ENCODE measurements around the gene CEACAM21.
A peak's percentile ranks its signal among the peaks of the same experiment; 100 is the strongest.

The CEACAM21 gene

DNA sequence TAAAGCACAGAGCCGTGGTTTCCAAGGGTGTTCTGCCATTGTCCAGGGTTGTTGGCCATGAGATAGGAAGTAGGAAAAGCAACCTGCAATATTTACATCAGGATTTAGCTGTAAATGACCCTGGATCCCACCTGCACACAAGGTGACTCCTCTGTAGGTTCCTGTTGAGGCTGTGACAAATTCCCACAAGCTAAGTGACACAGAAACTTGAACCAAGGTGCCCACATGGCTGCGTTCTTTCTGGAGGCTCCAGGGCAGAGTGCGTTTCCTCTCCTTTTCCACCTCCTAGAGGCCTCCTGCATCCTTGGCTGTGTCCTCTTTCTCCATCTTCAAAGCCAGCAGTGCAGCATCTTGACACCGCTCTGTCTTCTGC, 11.9 kb downstream of the CEACAM21 start:
- DNase-seq, result no peak

DNA sequence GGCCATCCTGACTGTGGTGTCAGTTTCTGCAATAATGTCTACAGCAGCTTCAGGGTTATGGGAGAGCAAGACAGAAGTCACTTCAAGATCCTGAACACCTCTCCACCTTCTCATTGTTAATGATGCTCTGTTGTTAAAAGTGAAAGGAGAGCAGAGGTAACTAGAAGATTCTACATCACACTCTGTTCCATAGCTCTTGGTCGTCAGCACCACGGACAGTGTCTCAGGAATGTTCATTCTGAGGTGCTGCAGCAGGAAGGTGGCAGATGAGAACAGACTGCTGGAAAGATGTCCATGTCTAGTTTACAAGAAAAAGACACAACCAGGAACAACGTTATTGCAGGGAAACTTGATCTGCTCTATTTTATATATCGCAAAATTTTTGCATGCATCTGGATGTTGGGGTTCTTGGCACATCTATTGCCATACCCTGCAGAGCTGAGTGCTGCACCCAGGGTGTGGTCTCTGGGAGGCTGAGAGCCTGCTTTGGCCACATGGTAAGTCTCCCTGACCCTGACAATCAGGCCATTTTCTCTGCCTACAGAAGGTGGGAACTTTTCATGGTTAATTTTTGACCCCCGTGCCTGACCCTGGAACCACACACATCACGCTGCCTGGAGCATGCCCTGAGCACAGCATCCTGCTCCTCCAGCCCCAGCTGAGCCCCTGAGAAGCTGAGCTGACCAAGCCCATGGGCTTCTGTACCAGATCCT, 12.7 kb downstream of the CEACAM21 start:
- DNase-seq, result peak; percentile 25

DNA sequence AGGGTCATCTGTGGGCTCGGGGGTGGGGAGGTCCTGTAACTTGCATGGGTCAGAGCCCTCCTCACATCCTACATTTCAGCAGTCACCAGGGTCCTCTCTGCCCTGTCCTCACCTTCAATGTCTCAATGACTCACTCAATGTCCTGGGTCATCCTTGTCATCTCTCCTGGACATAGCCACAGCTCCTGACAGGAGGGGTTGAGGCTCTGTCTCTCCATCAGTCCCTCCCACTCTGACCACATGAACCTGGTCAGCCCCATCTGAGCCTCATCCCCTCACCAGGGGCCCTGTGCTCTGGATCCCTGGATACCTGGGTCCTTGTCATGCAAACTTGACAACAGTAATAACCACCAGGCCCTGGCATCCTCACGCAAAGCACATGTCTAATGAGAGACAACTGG, 13.4 kb downstream of the CEACAM21 start:
- DNase-seq, result no peak

DNA sequence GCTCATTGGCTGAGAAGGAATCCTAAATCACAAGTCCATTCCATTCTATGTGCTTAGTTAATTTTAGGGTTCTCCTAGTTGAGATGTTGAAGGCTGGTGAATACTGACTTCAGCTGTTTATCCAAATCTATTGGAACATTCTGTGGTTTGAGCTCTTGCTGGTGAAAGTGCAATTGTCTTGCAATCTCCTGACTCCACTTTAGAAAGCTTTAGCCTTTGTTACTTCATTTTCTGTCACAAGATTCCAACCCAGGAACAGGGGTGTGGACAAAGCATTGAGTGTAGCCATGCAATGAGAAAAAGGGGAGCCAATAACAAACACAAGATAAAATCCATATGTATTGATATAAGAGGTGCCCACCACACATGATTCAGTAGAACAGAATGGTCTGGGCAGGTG, 15.0 kb downstream of the CEACAM21 start:
- DNase-seq, result no peak

DNA sequence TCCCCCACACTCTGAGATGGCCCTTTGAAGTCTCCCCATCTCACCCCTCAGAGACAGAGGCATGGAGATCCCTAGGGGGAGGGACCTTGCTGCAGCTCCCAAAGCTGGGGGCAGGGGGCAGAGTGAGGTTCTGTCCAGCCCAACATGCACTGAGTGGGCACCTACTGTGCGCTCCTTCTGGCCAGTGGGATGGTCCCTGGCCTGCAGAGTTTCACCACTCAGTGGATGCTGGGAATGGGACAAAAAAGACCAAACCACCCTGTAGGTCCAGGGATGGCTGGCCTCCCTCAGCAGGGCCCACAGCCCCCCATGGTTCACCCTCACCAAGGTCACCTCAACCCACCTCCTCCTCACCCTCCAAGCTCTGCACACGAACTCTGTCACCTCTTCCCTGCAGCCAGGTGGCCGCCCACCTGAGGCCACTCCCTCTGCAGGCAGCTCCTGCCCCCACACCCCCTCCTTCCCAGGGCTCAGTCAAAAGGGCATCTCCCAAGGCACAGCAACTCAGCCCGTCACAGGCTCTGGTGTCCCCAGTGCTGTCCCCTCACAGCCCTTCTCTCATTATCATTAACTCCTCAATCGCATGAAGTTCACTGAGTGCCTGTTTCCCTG, 16.1 kb downstream of the CEACAM21 start:
- no peak for DNase-seq

DNA sequence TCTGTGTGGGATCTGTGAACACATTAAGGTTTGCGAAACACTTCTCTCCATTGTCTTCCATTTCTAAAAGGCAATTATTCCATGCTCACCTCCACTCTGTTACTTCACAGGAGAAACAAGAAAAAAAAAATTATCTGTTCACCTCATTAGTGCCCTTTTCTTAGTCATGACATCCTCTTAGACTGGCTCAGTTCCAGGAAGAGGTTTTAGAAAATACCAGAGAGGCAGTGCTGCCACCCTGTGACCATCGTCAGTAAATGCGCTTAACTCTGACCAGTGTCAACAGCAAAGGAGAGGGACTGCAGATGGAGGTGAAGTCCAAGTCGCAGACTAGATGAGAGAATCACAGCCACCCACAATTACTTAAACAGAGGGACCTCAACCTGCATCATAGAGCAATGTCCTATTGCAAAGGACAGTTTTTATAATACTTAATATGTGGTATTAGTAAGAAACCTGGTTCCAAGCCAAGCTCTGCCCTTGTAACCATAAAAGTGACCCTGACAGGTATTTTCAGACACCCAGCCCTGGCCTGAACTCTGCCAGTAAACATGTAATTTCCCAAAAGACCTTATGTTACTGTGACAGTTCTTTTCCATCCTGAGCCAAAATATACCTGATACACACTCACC, 19.4 kb downstream of the CEACAM21 start:
- DNase-seq, result peak; percentile 68

DNA sequence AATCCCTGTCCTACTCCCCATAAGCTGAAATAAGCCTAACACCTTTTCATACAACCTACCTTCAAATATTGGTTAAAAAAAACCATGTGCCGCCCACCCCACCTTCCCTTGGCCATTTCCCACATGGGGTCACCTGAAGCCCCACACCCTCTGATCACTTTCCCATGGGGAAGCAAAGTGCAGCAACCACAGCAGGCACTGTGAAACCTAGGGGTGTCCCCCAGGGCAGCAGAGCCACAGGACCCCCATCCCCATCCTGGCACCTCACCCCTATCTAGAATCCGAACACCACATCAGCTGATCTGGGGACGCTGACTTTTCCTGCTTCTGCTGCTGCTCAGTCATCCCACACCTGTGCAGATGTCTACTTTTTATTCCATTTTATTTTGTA, 19.9 kb downstream of the CEACAM21 start:
- no peak for DNase-seq

DNA sequence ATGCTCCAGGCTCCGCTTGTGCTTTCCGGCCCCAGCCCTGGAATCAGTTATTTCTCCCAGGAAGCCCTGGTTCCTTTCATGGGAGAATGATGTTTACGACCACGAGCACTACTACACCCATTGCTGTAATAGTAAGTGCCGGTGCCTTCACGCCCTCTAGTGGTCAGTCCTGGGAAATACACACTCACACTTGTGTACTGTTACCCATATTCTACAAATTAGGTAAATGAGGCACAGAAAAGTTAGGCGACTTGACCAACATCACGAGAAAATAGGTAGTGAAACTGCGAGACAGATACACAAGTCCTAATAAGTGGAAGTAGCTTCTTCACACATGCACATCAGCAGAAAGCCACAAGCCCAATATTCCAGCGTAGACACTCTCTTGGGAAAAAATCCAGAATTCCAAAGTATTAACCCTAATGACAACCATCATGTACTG, 21.7 kb downstream of the CEACAM21 start:
- peak; percentile 52 for DNase-seq

DNA sequence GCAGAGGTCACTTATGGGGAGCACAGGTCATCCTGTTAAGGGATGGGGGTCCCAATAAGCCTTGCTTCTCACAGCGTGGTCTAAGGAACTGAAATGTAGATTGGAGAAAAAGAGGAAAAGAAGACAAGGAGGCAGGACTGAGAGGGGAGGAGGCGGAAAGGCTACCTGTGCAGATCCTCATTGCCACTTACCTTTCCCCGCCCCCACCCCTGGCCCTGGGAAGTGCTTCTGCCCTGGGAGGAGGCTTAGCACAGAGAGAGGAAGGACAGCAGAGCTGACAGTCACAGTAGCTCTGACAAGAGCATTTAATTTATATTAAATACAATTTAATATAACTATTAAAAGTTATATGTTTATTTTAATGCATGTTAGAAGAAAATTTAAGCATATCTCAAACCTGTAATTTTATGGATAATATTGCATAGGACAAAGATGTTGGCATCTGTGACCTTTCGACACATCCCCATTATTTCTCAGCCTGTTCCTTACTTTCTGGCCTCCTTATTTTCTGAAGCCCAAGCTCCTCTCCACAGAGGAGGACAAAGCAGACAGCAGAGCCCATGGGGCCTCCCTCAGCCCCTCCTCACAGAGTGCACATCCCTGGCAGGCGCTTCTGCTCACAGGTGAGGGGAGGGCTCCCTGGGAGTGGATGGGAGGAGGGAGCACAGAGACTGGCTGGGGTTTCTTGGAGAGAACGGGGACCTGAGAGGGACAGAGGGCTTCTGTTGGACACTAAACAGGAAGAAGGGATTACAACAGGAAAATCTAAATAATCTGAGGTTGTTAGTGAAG, 23.4 kb downstream of the CEACAM21 start:
- no peak for DNase-seq

DNA sequence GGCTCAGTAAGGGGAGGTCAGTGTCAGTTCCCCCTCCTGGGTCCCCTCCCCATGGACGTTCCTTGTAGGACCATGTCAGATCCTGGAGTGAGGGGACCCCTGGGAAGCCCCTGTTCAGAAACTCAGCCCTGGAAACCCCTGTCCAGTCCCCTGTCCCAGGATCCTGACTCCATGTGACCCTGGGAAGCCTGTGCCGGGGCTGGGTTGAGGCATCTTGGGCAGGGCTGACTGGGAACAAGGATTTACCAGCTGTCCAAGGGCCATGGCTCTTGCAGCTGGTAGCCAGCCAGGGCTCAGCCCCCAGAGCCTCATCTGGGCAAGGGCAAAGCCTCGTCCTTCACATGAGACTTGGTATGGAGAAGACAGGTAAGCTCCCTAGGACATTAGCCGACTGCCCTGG, 25.8 kb downstream of the CEACAM21 start:
- no peak for DNase-seq

DNA sequence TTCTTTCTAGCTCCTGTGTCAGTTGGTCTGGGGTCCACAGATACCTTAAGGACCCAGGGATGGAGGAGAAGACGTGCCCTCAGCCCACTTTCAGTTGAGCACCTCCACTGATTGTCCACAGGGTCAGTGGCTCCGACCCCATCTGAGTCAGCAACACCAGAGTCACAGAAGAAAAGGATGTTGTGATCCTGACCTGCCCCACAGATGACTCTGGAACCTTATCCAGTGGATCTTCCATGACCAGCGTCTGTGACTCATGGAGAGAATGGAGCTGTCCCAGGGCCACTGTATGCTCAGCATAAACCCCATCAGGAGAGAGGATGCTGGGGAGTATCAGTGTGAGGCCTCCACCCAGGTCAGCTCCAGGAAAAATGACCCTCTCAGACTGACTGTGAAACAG, 28.9 kb downstream of the CEACAM21 start:
- no peak for DNase-seq

DNA sequence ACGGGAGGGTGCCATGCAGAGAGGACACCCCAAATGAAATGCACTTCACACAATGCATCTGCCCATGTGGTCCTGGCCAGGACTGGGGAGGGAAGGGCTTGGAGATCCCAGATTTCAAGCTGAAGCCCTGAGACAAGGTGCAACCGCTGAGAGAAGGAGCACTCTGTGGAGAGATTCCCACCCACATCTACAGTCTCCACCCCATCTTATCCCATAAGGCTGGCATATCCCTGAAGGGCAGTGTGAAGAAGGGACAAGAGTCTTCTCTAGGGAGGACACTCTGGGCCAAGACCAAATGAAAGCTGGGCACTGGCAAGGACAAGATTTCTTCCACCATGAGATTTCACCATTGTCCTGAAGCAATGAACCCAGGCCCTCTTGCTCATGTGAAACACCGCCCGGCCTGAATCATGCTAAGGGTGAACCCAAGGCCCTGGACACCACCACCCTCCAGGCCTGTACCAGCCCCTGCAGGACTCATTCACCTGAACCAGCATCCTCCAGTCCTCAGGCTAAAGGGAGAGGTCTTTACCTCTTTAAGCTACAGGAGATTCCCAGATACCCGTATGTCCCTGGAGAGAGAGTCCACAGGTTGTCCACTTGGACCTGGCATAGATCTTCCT, 30.4 kb downstream of the CEACAM21 start:
- no peak for DNase-seq

DNA sequence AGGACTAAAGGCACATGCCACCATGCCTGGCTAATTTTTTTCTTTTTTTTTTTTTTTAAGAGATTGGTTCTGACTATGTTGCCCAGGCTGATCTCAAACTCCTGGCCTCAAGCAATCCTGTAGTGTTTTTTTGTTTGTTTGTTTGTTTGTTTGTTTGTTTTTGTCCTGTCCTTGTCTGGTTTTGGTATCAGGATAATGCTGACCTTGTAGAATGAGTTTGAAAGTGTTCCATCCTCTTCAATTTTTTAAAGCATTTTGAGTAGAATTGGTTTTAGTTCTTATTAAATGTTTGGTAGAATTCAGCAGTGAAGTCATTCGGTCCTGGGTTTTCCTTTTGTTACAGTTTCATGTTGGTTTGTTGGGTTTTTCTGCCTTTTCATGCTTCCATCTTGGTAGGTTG, 31.7 kb downstream of the CEACAM21 start:
- no peak for DNase-seq

DNA sequence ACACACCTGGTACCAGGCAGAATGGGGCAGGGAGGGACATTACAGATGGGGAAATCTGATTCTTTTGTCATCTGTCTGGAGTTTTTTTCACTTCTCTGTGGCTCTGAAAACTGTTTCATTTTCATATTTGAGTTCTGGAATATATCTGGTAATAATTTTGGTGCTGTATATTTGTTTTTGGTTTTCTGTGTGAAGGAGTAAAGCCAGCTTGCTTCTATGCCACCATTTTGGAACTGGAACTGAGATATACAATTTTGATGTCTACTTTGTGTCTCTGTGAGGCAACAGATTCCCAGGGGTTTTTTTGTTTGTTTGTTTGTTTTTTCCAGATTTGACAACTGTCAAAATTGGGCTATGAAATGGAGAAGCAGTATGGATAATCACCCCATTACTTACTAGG, 34.8 kb downstream of the CEACAM21 start:
- no peak for DNase-seq

DNA sequence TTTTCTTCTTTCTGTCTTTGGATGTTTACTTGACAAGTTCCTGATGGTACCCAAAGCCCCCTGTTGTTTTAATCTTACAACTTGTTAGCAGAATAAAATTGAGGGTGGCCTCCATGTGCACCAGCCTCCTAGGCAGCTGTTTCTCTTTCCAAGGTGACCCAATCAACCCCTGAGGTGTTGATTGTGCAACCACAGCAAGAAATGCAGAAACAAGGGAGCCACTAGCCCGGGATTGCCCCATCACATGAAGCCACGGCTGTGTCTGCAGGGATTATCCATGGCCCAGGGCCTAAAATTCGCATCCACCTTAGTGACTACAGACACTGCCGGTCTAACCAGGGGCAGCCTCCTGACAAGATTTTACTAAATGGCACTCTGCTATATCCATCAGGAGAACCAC, 36.5 kb downstream of the CEACAM21 start:
- DNase-seq, result no peak

DNA sequence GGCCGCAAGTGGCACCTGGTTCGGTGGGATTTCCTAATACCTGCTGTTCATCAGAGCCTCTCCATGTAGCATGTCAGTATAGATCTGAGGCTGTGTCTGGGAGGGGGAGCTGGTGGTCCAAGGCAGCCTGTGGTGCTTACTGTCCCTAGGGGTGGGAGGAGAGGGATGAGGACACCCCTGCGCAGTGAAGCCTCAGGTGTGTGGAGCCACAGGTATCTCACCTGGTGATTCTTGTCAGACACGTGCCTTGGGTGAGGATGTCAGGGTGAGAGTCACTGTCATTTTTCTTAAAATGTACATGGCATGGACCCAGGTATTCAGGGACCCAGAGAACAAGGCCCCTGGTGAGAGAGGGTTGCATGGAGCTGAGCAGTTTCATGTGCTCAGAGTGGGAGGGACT, 39.2 kb downstream of the CEACAM21 start:
- DNase-seq, result no peak

DNA sequence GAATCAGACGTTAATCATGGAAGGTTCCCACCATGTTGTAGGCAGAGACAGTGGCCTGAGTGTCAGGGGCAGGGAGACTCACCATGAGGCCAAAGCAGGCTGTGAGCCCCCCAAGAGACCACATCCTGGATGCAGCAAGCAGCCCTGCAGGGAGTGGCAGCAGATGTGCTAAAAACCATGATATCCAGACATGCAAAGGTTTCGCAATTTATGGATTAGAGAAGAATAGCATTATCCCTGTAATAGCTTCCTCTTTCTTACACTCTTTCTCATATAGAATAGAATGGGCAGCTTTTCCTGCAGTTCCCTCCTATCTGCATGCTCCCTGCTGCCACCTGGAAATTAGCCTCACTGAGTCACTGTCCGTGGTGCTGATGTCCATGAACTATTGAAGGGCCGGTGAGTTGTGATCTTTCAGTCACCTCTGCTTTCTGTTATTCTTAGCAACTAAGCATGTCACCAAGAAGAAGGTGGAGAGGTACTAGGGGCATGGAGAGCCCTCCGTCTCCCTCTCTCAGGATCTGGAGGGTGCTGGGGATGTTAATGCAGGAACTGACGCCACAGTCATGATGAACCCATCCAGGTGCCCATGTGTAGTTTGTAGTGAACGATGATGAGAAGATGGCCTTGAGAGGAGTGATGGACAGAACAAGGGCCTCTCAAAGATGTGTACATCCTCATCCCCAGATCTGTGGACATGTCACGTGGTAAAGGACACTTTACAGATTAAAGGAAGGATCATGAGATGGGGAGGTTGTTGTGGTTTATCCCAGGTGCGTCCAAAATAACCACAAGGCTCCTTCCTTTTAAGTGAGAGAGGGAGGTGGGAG, 41.0 kb downstream of the CEACAM21 start:
- no peak for DNase-seq

DNA sequence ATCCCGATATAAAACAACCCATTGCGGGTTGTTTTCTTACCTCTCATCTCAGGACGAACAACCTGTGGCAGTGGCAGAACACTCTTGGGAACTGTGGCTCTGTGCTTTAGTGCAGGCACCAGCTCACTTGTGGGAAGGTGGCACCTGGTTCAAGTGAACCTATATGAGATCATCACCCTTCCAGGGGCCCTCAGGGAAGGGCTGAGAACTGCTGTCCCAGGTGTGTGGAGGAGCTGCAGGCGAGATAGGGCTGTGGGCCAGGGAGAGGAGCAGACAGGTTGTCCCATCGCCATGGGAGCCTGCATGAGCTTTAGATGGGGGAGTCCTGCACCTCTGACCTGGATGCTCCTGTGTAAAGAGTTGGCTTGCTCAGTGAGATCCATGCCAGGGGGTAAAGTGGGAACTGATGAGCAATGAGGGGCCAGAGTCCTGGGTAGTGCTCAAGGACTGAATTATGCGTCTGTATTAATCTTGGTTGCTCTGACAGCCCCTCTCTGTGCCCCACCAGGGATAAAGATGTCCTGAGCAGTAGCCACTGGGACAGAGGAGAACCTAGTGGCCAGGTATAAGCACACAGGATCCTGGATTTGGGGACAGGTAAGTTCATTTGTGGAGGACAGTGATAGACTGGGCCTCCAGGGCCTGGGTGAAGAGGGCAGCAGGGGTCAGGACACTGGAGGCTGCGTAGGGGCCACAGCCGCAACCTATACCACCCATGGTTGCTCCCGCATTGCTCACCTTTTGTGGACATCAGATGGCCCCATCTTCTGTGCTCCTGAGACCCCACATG, 42.2 kb downstream of the CEACAM21 start:
- no peak for DNase-seq

DNA sequence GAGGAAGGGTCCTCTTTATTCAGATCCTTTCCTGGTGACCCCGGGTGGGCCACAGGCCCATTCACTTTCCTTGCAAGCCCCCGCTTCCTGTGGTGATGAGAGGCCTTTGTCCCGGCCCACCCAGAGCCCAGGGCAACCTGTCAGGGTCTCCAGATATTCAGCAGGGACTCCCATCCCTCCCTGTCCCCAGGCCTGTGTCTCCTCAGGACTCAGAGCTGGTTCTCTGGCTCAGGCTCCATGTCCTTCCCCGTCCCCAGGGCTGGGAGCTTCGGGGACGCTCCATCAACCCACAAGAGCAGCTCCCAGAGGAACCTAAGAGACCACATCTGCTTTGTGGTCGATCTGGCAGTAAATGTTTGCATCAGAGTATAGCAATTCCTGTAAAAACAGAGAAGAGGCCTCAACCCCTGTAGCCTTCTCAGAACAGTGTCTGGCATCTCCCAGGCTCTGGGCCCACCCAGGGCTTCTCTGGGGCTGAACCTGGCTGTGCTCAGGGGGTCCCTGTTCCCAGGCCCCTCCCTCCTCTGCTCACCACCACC, 43.1 kb downstream of the CEACAM21 start:
- DNase-seq, result no peak

DNA sequence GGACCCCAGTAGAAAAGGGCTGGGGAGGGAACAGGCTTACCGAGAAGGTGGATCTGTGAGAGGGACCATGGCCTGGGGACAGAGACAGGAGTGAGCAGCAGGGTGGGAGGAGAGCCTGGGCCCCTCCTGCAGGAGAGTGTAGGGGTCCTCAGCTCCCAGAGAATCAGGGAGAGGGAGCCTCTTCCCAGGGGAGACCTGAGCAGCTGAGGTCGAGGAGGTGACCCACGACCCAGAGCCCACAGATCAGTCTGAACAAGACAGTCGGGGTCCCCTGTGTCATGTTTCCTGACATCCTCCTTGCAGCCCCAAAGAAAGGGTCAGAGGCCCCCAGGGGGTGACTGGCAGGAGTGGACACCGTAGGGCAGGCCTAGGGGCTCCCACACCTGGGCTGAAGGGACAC, 44.2 kb downstream of the CEACAM21 start:
- no peak for DNase-seq

DNA sequence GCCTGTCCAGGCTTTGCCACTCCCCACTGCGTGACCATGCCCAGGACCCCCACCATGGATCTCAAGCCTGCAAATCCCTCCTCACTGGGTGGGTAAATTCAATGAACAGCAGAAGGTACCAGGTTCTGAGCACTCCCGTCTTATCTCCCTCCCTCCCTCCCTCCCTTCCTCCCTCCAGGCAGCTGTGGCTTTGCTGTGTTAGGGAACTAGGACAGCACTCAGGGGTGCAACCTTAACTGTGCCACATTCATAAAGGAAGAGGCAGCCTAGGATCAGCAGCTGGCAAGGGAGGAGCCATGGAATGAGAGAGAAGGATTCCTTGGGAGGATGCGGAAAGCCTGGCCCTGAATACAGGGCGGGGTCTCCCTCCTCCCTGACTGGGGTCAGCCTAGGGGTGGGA, 45.3 kb downstream of the CEACAM21 start:
- DNase-seq, result no peak

Data from fibroblast of upper back skin (primary cell).